Hematopoietic multipotent progenitor cell treated with erythropoietin and hydrocortisone succinate and interleukin-3 and kit ligand, for 17 days (in vitro differentiated cells): ENCODE data around the gene WSCD1.

Experiments
- DNase-seq: peaks from one replicate; pipeline ENCODE4 v3.0.0-alpha.2; 2015; ENCODE audit warnings: low spot score

Gene WSCD1

DNA sequence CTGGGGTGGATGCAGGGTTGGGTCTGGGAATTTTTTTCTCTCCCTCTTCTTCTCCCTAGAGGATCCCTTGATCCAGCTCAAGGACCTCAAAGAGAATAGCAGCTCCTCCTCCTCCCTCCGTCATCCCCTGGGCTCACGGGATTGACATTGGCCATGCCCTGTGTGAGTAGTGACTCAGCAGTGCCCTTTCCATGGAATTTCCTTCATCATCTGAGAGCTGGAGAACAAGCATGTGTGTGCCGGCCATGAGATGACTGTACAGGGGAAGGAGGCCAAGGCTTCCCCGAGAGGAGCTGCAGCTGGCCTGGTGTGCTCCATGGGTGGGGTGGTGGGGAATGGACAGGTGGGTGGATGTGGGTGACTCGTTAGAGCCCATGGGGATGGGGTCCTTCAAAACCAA lies 8.9 kb upstream of the WSCD1 start:
- DNase-seq = no peak

DNA sequence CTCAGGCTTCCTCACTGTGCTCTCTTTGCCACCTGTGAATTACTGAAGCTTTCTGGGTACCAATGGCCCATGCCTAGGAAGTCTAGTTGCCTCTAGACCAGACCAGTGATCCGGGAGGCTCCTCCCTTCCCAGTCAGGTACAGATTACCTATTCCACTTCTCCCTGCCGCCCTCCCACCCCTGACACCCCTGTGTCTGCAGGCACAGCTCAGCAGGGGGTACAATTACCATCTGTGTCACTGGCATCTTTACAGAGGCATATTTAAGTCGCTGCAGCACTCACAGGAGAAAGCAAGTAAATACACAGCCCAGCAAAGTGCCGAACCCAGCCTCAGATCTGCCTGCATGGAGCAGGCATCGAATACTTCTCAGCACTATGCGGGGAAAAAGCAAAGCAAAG lies 5.3 kb upstream of the WSCD1 start:
- DNase-seq = no peak

DNA sequence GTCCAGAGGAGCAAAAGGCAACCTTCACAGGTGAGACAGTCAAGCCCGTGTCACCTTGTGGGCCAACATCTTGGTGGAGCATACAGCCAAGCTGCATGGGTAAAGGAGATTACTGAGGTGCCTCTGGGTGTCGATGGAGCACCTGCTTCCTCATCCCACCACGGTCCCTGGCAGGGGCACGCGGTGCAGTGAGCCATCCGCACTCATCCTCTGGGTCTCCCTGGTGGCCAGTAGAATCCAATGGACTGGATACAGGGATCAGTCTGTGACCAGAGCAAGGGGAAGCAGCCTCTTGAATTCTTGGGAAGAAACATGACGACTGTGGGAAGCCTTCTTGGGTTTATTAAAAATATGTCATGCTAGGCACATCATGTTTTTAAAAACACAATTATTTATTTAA lies 4.8 kb upstream of the WSCD1 start:
- no peak for DNase-seq

DNA sequence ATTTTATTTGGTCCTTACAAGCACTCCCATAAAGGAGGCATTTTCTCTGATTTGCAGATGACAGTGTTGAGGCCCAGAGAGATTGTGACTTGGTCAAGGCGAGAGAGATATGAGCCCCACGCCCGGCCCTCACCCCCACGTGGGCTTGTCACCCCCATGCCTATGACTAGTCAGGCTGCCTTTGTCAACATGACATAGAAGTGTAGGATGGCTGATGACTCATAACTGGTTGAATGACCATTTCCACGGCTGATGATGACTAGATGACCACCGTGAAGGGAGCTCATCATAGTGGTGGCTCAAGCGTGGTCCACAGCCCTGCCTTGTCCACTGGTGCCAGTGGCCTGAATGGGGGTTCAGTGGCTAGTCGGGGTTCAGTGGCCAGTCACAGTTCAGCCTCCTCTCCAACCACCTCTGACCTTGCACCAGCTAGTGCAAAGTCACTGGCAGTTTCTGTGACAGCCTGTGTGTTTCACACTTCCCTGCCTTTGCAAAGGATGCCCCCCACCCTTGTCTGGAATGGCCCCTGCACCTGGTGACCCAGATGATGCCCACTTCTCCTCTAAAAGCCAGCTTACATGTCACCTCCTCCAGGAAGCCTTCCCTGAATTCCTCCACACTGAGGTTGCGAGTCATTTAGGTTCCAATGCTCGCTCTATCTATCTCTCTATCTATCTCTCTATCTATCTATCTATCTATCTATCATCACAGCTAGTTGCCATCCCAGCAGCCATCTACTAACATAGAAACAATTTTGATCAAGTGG lies 3.8 kb upstream of the WSCD1 start:
- DNase-seq = no peak

DNA sequence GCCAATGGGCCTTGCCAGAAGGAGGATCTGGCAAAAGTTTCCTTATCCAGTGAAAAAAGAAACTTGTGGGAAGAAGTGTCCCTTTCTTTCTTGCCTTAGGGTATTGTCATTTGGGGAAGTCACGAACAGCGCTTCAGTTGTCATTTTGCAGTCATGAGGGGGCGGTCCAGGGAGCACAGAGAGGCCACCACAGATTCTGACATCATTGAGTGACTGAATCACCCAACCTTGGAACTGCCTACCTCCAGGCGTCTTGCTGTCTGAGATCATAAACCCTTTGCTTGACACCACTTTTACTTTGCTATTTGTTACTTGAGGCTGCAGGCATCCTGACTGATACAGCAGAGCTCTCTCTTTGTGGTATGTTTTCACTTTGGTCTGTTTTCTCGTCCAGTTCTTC lies 3.1 kb upstream of the WSCD1 start:
- no peak for DNase-seq

DNA sequence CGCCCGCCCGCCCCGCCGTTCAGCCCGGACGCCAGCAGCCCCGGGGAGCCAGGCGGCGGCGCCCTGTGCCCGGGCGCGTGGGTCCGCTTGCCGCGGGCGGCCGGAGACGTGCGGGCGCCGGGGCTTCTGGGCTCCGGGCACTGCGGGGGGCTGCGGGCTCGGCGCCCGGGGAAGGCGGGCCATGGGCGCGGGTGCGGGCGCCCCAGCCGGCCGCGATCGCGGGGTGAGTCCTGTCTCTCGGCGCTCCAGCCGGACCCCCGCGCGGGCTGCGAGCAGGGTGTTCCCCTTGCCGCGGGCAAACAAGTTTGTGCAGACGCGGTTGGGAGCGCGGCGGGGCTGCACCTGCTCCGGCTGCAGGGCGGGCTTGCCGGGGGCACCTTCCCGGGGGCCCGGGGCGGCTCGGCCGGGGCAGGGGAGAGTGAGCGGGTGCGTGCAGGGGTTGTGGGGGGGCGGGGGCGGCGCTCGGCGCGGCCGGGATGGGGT lies 292 bp downstream of the WSCD1 start:
- no peak for DNase-seq

DNA sequence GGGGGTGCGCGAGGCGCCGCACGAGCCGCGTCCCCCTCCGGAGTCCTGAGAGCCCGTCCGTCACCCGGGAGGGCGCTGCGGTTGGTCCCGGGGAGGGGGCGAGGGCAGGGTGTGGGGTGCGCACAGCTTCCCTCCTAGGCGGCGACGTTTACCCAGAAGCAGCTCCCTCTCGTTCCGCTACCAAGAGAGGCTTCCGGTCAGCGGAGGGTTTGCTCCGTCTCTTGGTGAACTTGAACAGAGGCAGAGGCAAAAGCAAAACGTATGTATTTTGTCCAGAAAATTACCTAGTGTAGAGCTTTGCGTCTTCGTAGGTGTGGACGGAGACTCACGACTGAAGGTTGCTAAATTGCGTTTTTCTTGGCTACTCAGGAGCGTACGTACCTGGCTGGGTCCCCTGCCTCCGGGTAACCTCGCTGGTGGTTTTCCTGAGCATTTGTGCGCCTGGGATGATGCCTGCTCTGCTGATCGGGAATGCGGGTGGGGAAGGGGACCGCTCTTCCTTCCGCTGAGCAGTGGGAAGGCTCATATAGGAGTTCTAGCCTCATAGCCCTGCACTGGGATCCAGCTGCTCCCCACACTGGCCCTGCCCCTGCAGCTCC lies 833 bp downstream of the WSCD1 start:
- no peak for DNase-seq

DNA sequence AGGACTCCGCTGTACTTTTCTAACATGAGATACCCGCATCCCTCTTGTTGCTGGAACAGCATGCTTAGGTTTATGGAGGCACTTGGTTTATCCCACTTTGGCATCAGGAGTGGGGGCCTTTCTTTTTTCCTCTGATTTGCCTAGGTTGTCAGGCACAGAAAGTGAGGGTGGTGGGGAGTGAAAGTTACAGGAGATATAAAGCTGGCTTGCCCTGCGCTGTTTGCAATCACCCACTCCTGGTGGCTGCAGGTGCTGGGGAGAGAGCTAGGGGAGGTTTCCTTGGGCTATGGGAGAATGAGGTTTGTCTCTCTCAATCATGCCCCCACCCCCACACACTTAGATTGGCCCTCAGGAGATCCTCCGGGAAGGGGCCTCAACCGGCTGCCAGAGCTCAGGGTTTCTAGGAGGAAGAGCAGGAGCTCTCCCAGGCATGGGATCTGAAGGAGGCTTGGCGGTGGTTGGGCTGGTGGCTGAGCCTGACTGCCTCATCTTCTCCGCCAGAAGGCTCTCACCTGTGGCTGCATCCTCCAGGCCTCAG lies 1.4 kb downstream of the WSCD1 start:
- no peak for DNase-seq

DNA sequence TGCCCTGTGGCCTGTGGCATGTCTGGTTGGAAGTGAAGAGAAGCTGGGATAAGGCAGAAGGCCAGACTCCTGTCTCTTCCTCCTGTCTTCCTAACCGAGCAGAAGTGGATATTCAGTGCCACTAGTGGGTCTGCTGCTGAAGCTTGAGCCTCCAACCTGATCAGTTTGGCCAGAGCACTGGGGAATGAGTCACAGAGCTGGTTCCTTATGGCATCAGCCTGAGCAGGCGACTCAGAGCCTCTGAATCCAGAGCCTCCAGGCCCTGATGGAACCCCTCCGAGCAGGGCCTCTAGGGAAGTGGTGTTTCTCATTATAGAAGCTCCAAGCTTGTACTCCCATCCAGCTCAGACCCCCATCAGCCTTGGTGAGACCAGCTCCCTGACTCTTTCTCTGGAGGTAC lies 2.0 kb downstream of the WSCD1 start:
- no peak for DNase-seq

DNA sequence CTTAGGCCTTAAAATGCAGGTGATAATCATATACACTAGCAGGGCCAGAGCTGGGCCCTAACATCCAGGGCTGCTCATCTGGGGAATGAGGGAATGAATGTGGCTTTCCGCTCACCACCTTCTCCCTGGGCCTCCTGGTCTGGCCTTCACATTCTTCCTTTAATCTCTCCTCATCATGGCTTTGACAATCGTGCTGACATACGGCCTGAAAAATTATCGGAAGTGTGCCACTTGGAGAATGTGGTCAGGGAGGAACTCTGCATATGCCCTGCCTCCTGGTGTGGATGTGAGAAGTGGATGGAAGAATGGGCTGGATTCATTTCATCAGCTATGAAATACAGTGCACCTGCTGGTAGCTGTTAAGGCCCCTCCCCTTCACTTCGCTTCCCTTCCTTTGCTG lies 2.4 kb downstream of the WSCD1 start:
- no peak for DNase-seq

DNA sequence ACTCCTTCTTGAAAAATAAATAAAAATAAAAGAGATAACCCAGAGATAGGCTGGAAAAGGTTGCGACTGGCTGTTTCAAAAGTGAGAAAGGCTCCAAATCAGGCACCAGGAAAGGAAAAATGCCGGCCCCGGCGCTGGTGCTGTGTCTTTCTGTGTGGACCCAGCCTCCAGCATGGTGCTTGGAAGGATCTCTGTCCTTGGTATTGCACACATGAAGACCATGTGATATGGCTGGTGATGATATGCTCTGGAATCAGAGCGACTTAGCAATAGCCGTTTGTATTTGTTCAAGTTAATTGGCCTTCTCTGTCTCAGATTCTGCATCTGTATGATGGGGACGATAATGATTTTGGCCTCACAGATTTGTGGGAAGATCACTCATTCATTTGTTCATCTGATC lies 3.4 kb downstream of the WSCD1 start:
- no peak for DNase-seq

DNA sequence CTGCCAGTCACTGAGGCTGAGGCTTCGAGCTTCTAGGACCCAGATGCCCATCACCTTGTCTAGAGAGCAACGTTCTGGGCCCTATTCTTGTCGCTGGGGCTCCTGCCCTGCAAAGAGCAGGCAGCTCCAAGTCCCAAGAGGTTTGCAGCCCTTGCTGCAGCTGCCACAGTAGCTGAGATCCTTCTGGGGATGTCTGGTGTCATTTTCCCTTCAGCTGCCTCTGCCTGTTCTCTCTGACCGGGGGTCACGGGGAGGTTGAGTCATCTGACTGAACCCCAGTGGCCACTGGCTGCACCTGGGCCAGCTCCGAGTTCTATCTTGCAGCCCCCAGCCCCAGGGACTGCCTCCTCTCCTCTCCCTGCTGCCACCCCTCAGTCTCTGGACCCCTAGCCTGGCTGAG lies 4.9 kb downstream of the WSCD1 start:
- DNase-seq = no peak

DNA sequence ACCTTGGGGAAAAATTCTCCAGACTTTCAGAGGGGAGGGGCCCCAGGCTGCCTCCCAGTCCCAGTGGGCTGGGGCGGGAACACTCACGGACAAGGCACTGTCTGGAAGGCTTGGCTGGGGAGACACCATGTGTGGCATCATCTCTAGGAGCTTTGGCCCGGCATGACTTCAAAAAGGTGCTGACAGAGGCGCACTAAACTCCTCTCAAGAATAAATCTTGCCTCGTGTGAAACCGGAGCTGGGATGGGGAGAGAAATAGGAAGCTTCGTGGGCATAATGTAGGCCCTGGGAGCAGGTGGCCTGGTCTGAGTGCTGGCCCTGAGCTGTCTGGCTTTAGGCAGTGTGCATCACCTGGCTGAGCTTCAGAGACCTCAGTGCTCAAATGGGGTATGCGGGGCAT lies 5.7 kb downstream of the WSCD1 start:
- no peak for DNase-seq

DNA sequence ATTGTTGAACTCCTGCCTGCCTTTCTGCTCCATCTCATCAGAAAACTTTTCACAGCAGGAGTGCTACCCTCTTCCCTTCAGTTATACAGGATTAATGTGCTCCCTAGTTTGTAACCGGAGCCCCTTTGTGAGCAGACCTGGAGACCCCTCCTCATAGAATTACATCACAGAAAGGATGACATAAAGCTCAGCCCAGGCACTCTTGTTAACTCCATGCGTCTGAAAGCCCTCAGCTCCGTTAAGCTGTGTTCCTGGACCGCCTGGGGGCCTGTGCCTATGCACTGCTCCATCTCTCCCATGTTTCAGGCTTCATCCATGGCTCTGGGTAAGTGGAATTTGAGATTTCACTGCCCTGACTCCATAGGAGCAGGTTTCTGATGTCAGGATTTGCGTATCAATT lies 7.6 kb downstream of the WSCD1 start:
- no peak for DNase-seq

DNA sequence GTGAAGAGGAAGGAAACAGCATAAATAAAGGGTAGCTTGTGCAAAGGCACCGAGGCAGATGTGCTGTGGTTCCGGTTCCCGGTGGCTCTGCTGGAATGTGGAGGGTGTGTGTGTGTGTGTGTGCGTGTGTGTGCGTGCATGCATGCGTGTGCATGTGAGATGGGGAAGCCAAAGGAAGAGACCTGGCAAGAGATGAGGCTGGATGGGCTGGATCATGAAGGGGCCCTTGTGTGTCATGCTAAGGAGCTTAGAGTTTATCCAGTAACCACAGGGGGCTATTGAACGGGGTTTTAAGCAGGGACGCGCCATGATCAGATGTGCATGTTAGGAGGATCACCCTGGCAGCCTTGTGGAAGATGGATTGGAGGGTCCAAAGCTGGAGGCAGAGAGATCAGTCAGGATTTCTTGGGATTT lies 8.3 kb downstream of the WSCD1 start:
- no peak for DNase-seq

DNA sequence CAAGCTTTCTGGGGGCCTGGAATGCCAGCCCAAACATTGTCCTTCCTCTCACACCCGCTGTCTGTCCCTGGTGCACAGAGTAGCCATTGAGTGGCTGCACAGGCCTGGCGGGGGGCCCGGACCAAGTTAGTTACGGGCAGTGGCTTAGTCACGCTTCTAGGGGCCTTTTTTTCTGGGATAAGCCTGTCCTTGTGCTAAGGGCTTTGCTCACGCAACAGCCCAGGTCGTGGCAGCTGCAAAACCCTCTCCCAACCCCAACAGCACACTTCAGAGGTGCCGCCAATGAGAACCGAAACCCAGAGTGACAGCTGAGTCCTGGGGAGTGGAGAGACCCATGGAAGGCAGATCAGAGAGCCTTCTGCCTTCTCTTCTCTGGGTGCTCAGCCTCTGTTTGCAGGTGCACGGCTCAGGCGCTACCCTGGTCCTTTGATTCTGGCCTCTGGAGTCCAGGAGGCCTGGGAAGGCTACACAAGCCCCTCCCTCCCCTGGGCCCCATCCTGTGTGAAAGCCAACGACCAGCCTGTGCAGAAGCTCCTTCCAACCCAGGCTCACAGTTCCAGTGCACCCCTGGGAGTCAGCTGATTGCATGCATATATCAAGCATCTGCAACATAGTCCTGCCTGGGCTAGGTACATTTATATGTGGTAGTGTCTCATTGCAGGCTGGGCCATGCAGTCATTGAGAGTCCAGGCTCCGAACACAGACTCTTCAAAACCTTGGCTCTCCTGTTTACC lies 9.1 kb downstream of the WSCD1 start:
- no peak for DNase-seq

DNA sequence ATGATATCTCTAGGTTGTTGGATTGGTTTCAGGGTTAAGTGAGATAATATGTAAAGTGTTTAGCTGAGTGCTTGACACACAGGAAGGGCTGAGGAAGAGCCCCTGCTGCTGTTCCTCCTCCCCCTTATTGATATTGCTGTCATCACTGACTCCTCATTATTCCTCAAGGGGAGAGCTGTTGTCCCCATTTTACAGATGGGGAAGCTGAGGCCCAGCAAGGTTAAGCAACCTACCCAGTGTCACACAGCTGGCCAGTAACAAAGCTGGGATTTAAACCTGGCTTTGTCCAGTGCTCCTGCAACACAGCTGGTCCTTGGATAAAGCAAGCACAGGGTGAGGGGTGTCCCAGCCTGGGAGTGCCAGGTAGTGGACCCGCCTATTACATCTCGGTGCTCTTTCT lies 9.8 kb downstream of the WSCD1 start:
- DNase-seq = no peak

DNA sequence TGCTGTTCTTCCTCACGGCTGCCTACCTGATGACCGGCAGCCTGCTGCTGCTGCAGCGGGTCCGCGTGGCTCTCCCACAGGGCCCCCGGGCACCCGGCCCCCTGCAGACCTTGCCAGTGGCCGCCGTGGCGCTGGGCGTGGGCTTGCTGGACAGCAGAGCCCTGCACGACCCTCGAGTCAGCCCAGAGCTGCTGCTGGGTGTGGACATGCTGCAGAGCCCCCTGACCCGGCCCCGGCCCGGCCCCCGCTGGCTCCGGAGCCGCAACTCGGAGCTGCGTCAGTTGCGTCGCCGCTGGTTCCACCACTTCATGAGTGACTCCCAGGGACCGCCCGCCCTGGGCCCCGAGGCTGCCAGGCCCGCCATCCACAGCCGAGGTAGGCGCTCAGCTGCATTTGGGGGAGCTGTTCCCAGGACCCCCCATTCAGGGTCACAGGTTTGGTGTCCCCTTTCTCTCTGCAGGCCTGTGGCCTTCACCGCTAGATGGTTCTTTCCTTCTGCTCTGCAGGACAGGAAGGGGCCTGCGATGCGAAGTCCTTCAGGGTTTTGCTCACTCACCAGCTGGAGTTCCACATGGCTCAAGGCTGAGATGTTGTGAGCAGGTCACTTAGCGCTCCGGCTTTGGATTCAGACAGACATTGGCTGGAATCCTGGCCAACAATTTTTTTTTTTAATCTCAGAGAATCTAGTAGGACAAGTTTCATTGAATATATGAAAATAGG lies 10.7 kb downstream of the WSCD1 start:
- DNase-seq = no peak

DNA sequence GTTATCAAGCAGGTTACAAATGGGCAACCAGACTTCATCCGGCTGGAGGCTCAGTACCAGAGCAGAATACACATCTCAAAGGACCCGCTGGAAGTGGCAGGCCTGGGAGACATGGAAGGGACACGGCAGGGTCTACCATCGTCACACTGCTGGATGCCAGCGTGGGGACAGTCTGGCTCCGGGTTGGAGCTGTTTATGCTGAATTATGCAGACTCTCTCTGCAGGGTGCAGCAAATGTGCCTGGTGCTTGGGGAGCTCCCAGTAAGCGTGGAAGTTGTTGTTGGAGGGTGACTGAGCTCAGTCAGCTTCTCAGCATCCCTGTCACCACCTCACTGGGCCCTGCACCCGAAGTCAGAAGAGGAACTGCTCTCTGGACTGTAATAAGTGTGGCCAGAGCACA lies 12.2 kb downstream of the WSCD1 start:
- DNase-seq = no peak

DNA sequence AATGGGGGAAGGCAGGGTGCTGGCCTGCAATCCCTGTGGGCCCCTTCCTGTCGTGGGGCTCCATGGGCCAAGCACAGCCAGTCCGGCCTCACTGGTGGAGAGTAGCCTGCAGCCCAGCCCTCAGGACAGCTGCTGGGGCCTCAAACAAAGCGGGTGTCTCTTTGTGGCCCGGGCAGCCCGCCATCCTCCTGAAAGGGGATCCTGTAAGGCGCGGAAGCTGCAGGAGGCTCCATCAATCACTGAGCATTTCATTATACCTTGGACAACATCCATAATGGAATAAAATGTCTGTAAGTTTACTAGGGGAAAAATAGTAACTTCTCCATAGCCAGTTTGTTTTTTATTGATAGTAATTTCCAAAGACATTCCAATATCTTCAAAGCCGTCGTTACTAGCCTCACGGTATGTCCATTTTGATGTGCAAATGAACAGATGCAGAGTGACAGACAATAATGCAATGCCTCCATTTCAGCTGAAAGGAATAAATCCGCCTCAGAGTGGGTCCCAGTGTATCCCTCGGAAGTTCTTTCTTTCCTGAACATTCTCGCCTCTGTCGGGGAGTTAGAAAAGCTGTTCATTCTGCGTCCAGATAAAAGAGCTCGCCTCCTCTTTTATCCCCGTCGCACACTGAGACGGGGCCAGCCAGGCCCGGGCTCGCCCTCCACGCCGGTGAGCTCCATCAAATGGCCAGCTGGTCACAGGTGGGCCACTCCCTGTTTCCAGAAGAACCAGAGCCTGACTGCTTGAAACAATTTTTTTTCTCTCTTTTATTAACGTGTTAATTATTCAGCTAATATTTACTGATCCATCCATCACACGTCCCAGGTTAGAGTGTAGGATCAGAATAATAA lies 14.4 kb downstream of the WSCD1 start:
- no peak for DNase-seq

DNA sequence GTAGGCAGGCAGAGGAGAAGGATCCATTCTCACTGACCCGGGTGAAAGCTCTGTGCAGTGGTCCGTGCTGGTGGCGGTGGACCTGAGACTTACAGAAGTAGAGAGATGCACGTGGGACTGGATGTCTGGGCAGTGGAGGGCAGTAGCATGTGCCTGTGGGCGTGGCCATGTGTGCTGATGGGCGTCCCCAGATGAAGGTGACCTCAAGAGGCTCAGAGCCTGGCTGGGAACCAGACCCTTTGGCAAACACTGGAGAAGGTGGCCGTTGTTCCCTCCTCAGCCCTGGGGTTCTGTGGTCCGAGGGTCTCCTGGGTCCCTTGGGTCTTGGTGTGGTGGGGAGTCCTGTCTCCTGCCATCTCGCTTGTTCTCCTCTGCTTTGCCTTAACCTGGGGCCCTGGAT lies 15.6 kb downstream of the WSCD1 start:
- DNase-seq = no peak
